ENCODE results near the gene VAC14.

DNA sequence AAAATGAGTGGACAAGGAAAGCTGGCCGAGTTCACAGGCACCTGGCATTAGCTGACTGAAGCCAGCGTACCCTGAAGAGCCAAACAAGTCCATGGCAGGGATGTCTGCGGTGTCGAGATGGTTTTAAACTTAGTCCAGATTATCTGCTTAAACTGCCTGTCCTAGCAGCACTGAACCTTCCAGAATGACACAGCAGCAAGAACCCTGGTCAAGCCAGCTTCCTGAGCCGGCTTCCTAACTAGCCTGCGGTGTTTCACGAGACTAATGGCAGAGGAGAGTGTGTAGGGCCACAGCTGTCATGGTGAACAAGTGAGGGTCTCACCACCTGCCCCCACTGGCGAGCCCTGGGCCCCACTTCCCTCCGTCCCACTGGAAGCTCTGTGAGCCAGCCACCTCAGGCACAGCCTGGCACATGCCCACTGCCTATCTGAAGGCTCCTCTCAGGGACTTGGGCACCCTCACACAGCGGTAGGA lies 86.3 kb downstream of the VAC14 start:
- TF ChIP-seq CTCF (conservative IDR thresholded peaks at IDR 0.05; ENCODE audit: low read length) = no peak
- TF ChIP-seq EZH2phosphoT487 (IDR thresholded peaks at IDR 0.05; ENCODE audit: borderline replicate concordance) = no peak
